ENCODE results near the gene PRKCA.

DNA sequence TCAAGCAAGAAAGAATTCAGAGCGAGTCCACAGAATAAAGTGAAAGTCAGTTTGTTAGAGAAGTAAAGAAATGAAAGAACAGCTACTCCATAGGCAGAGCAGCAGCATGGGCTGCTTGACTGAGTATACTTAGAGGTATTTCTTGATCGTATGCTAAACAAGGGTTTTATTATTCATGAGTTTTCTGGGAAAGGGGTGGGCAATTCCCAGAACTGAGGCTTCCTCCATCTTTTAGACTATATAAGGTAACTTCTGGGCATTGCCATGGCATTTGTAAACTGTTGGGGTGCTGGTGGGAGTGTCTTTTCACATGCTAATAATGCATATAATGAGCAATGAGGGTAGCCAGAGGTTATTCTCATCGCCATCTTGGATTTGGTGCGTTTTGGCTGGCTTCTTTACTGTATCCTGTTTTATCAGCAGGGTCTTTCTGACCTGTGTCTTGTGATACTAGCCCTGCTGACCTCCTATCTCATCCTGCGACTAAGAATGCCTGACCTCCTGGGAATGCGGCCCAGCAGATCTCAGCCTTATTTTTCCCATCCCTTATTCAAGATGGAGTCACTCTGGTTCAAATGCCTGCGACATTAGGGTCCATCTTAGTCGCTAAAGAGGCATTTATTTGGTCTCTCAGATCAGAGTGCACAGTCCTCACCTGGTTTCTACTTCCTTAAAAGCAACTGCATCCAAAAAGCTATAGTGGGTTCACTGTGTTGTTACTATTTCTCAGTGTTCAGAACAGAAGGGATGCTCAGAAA, 432.0 kb downstream of the PRKCA start:
- TF ChIP-seq MAZ (IDR thresholded peaks at IDR 0.05; ENCODE audit: borderline replicate concordance, low read depth, low read length) (no peak), RCOR1 (IDR thresholded peaks at IDR 0.05; ENCODE audit: low read depth, low read length) (no peak), POLR2A (IDR thresholded peaks at IDR 0.05; ENCODE audit: low read length) (no peak)
- TF ChIP-seq, protein P1, sequence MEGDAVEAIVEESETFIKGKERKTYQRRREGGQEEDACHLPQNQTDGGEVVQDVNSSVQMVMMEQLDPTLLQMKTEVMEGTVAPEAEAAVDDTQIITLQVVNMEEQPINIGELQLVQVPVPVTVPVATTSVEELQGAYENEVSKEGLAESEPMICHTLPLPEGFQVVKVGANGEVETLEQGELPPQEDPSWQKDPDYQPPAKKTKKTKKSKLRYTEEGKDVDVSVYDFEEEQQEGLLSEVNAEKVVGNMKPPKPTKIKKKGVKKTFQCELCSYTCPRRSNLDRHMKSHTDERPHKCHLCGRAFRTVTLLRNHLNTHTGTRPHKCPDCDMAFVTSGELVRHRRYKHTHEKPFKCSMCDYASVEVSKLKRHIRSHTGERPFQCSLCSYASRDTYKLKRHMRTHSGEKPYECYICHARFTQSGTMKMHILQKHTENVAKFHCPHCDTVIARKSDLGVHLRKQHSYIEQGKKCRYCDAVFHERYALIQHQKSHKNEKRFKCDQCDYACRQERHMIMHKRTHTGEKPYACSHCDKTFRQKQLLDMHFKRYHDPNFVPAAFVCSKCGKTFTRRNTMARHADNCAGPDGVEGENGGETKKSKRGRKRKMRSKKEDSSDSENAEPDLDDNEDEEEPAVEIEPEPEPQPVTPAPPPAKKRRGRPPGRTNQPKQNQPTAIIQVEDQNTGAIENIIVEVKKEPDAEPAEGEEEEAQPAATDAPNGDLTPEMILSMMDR (IDR thresholded peaks at IDR 0.05) = no peak
